Measurements from ENCODE around the gene CARD6.

DNA sequence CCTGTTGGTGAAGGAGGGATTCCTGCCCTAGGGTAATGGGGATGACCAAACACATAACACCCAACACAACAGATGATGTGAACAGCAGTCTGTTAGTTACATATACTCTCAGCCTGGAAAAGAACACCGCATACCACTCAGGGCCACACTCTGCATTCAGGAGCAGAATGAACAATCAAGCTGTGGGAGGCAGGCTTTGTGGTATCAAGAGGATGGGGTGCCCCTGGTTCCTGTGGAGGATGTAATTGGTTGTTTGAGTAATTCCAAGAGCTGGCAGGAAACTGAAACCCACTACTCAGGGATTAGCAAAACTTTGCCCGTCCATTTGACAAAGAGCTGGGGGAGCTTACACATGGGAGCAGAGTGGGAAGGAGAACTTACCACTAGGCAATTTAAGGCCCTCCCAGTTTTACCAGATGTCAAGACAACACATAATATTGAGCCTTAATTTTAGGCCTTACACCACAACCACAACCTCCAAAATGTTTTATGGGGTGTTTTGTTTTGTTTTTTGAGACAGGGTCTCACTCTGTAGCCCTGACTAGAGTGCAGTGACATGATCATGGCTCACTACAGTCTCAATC, 27.4 kb upstream of the CARD6 start:
- no peak for TF ChIP-seq MAX (IDR thresholded peaks at IDR 0.05; ENCODE audit: low read depth, low read length)
- TF ChIP-seq ZBED1 (IDR thresholded peaks at IDR 0.05; ENCODE audit: borderline replicate concordance): no peak
- TF ChIP-seq, protein P1, sequence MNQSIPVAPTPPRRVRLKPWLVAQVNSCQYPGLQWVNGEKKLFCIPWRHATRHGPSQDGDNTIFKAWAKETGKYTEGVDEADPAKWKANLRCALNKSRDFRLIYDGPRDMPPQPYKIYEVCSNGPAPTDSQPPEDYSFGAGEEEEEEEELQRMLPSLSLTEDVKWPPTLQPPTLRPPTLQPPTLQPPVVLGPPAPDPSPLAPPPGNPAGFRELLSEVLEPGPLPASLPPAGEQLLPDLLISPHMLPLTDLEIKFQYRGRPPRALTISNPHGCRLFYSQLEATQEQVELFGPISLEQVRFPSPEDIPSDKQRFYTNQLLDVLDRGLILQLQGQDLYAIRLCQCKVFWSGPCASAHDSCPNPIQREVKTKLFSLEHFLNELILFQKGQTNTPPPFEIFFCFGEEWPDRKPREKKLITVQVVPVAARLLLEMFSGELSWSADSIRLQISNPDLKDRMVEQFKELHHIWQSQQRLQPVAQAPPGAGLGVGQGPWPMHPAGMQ (IDR thresholded peaks at IDR 0.05; ENCODE audit: borderline replicate concordance): no peak
- TF ChIP-seq ASH2L (IDR thresholded peaks at IDR 0.05; ENCODE audit: borderline replicate concordance, low read depth): no peak
- TF ChIP-seq POLR2A (IDR thresholded peaks at IDR 0.05; ENCODE audit: low read depth, low read length): no peak
- no peak for TF ChIP-seq CTCF (IDR thresholded peaks at IDR 0.05 in 2 of 3, conservative IDR thresholded peaks at IDR 0.05 in 1 of 3; ENCODE audit: control insufficient read depth in 2 of 3, extremely low read depth in 1 of 3, insufficient read depth in 1 of 3, low read depth in 3 of 3, low read length in 3 of 3)
- TF ChIP-seq ESRRA (IDR thresholded peaks at IDR 0.05; ENCODE audit: low read length): no peak
- TF ChIP-seq JUND (IDR thresholded peaks at IDR 0.05; ENCODE audit: low read depth, low read length): no peak
- TF ChIP-seq CUX1 (IDR thresholded peaks at IDR 0.05; ENCODE audit: insufficient replicate concordance, low read depth, low read length): no peak
- TF ChIP-seq BCLAF1 (IDR thresholded peaks at IDR 0.05): no peak
- TF ChIP-seq MEF2A (IDR thresholded peaks at IDR 0.05; ENCODE audit: insufficient read depth, low read depth, low read length): no peak

Measured in GM12878 (cell line).